Kidney (tissue), 14 donors: Measurements from ENCODE around the gene SIGLEC6. TPM values are rescaled to one million over a fixed set of nuclear protein-coding genes. Genes with fewer than 3 reads are reported as not detected.

ENCODE experiments used
- DNase-seq, 5 donors: peaks; one replicate each; pipeline ENCODE4 v3.0.0-alpha.2; 2013 to 2020
- FAIRE-seq: peaks from 2 replicates; lab custom pipeline; 2012; peaks lifted over from hg19 to GRCh38; lab: Jason Lieb, UNC
- H3K27ac ChIP-seq, 2 donors: one replicate each; pipeline ENCODE4 v1.7.0; 2013; ENCODE audit warnings: low read depth in 2 of 2, low read length in 2 of 2, inconsistent platforms in 1 of 2
- H3K27me3 ChIP-seq: one replicate; pipeline ENCODE4 v1.7.1; 2013; ENCODE audit warnings: low read length, inconsistent platforms; ENCODE audit not compliant: control insufficient read depth, insufficient read depth
- H3K36me3 ChIP-seq, 3 donors: one replicate each; pipeline versions ENCODE4 v1.7.0 to v1.7.1; 2013; ENCODE audit warnings: low read length in 3 of 3, control low read depth in 1 of 3, inconsistent platforms in 1 of 3; ENCODE audit not compliant: insufficient read depth in 3 of 3, control insufficient read depth in 2 of 3
- H3K4me1 ChIP-seq, 3 donors: one replicate each; pipeline versions ENCODE4 v1.7.0 to v1.7.1; 2013; ENCODE audit warnings: low read length in 3 of 3, inconsistent platforms in 1 of 3, low read depth in 1 of 3; ENCODE audit not compliant: control insufficient read depth in 2 of 3, insufficient read depth in 2 of 3
- H3K4me3 ChIP-seq, 3 donors: one replicate each; pipeline versions ENCODE4 v1.7.0 to v1.8.1; 2013; ENCODE audit warnings: low read length in 3 of 3, control low read depth in 1 of 3, inconsistent platforms in 1 of 3
- H3K9ac ChIP-seq, 3 donors: one replicate each; pipeline versions ENCODE4 v1.7.0 to v1.7.1; 2013; ENCODE audit warnings: low read length in 3 of 3, control low read depth in 1 of 3, inconsistent platforms in 1 of 3
- H3K9me3 ChIP-seq, 3 donors: one replicate each; pipeline versions ENCODE4 v1.7.0 to v1.7.1; 2013; ENCODE audit warnings: low read length in 3 of 3, control low read depth in 1 of 3, inconsistent platforms in 1 of 3; ENCODE audit not compliant: control insufficient read depth in 2 of 3, insufficient read depth in 1 of 3
- CTCF ChIP-seq: IDR thresholded peaks from 3 replicates; pipeline ENCODE4 v1.5.1; 2012; ENCODE audit warnings: mild to moderate bottlenecking, moderate library complexity, borderline replicate concordance; ENCODE audit not compliant: insufficient read depth; ENCODE audit errors: extremely low read depth
- intact Hi-C: fragments of 100-400 bp; cut with DNase I; formaldehyde crosslinking; loops from one replicate; pipeline ENCODE4 v1.11.1; 2022
- polyA plus RNA-seq: library from polyadenylated mRNA; stranded (reverse); fragments of 350-450 nt; fragmentation: Illumina TruSeq; extraction: RNeasy Lipid Tissue Mini Kit (QIAGEN cat#74804); gene quantifications from one replicate; pipeline ENCODE4 v1.2.3, GENCODE V29; 2014; ENCODE audit warnings: low read depth, low replicate concordance; ENCODE audit not compliant: insufficient read depth
- total RNA-seq: library from RNA; stranded (reverse); fragmentation: NEBNext Ultra II Directional; extraction: Animal tissue kit (Norgen Biotek cat#: 25700); gene quantifications from one replicate; pipeline ENCODE4 v1.2.1, GENCODE V29; 2021
- donor health status: control.
- donor health status: control.
- donor health status: control.
- donor health status: control.
- donor health status: control.
- donor health status: DM: yes; HTN: yes; CAD: no.
- donor health status: Normal renal cell carcinoma (clear cell type).

SIGLEC6 gene
- total and polyA plus RNA-seq, 2 donors from 2014 or later: 4.8 TPM; not detected in 1

- H3K36me3 ChIP-seq: no peaks in the 10 kb centered on the region
- no peaks in the 10 kb centered on the region for H3K27me3 ChIP-seq
- no peak overlapping the region for H3K4me3 ChIP-seq
- H3K4me1 ChIP-seq: no peaks in the 10 kb centered on the region
- H3K27ac ChIP-seq: no peak overlapping the region
- FAIRE-seq (peak; percentile 87), DNase-seq (peak in 2 of 5 donors; percentile 56 to 61)
- no peaks in the 10 kb centered on the region for H3K9me3 ChIP-seq
- no peak overlapping the region for H3K9ac ChIP-seq
- intact Hi-C loops: no loop called here
- TF ChIP-seq CTCF: peak; percentile 38
Measured at GRCh38 chr19:51514866-51515481, 16.5 kb downstream of the SIGLEC6 start.

DNA sequence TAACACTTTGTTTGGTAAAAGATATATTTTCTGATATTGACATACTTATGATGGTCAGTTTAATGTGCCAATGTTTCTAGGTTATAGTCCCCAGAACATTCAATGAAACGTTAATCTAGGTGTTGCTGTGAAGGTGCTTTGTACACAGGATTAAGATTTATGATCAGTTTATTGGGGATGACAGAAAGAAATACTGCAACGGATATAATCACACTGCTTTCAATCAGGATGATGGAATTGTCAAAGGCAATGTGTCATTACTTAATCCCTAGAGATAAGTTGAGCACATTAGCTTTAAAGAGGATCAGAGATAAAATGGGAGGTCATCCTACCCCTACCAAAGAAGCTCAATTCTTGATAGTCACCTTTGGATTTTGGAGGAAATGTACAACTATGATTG is 17.5 kb downstream of the SIGLEC6 start:
- H3K27me3 ChIP-seq: no peaks in the 10 kb centered on the region
- H3K36me3 ChIP-seq: no peaks in the 10 kb centered on the region
- no peaks in the 10 kb centered on the region for H3K9me3 ChIP-seq
- FAIRE-seq: no peak
- H3K9ac ChIP-seq: no peak overlapping the region
- no peak for TF ChIP-seq CTCF
- H3K4me1 ChIP-seq: no peaks in the 10 kb centered on the region
- DNase-seq: no peak
- intact Hi-C loops: no loop called here
- no peak overlapping the region for H3K27ac ChIP-seq
- H3K4me3 ChIP-seq: no peak overlapping the region

- intact Hi-C loops: no loop called here
- H3K9ac ChIP-seq: no peak overlapping the region
- no peak for TF ChIP-seq CTCF
- FAIRE-seq (no peak), DNase-seq (peak in 1 of 5 donors; percentile 3)
- H3K36me3 ChIP-seq: no peaks in the 10 kb centered on the region
- no peak overlapping the region for H3K27ac ChIP-seq
- H3K27me3 ChIP-seq: no peaks in the 10 kb centered on the region
- no peak overlapping the region for H3K4me3 ChIP-seq
- no peaks in the 10 kb centered on the region for H3K9me3 ChIP-seq
- no peaks in the 10 kb centered on the region for H3K4me1 ChIP-seq
Measured at GRCh38 chr19:51511353-51511752, 20.1 kb downstream of the SIGLEC6 start.
